Fibroblast of skin of back (primary cell): Measurements from ENCODE around the gene PEMT.

ENCODE experiments used
- DNase-seq: peaks from one replicate; pipeline ENCODE4 v3.0.0-alpha.2; 2013

The PEMT gene

GRCh38 chr17:17570798-17571716 lies 20.5 kb downstream of the PEMT start:
- no peak for DNase-seq

- peak; percentile 23 for DNase-seq
These were observed 21.2 kb downstream of the PEMT start for GRCh38 chr17:17570140-17570797.

GRCh38 chr17:17569691-17570090 lies 21.8 kb downstream of the PEMT start:
- DNase-seq = no peak

- DNase-seq = peak; percentile 33
These were observed 22.7 kb downstream of the PEMT start for GRCh38 chr17:17568772-17569195.

- no peak for DNase-seq
These were observed 23.9 kb downstream of the PEMT start for GRCh38 chr17:17567631-17568030.

- no peak for DNase-seq
These were observed 24.5 kb downstream of the PEMT start for GRCh38 chr17:17566896-17567513.

- peak; percentile 30 for DNase-seq
These were observed 25.8 kb downstream of the PEMT start for GRCh38 chr17:17565471-17566339.

- DNase-seq = no peak
These were observed 26.6 kb downstream of the PEMT start for GRCh38 chr17:17564896-17565295.

GRCh38 chr17:17564323-17564722 lies 27.2 kb downstream of the PEMT start:
- no peak for DNase-seq

- no peak for DNase-seq
These were observed 28.0 kb downstream of the PEMT start for GRCh38 chr17:17563530-17563929.

GRCh38 chr17:17562146-17562511 lies 29.4 kb downstream of the PEMT start:
- DNase-seq = no peak

- DNase-seq = no peak
These were observed 29.9 kb downstream of the PEMT start for GRCh38 chr17:17561408-17562145.

- no peak for DNase-seq
These were observed 30.5 kb downstream of the PEMT start for GRCh38 chr17:17560975-17561374.

GRCh38 chr17:17560167-17560566 lies 31.3 kb downstream of the PEMT start:
- no peak for DNase-seq

- no peak for DNase-seq
These were observed 32.3 kb downstream of the PEMT start for GRCh38 chr17:17559164-17559563.

GRCh38 chr17:17558431-17558830 lies 33.1 kb downstream of the PEMT start:
- DNase-seq = no peak

GRCh38 chr17:17557796-17558195 lies 33.7 kb downstream of the PEMT start:
- no peak for DNase-seq

GRCh38 chr17:17556671-17557070 lies 34.8 kb downstream of the PEMT start:
- DNase-seq = no peak

GRCh38 chr17:17555906-17556305 lies 35.6 kb downstream of the PEMT start:
- no peak for DNase-seq

- no peak for DNase-seq
These were observed 36.4 kb downstream of the PEMT start for GRCh38 chr17:17555151-17555550.

- no peak for DNase-seq
These were observed 37.2 kb downstream of the PEMT start for GRCh38 chr17:17554266-17554665.
